KG1 (cell line): ENCODE data around the gene SHISAL2A.

Experiments used
- DNase-seq: peaks from one replicate; lab custom pipeline; 2025; lab: John Stamatoyannopoulos, UW

The SHISAL2A gene

GRCh38 chr1:52659851-52660596 is 27.1 kb downstream of the SHISAL2A start:
- no peak for DNase-seq

GRCh38 chr1:52660807-52661206 is 27.8 kb downstream of the SHISAL2A start:
- no peak for DNase-seq

- DNase-seq, result no peak
Observed at GRCh38 chr1:52662645-52663313, 29.8 kb downstream of the SHISAL2A start.

GRCh38 chr1:52663716-52664115 is 30.7 kb downstream of the SHISAL2A start:
- no peak for DNase-seq

- DNase-seq, result no peak
Observed at GRCh38 chr1:52665006-52665941, 32.3 kb downstream of the SHISAL2A start.

GRCh38 chr1:52667290-52667689 is 34.3 kb downstream of the SHISAL2A start:
- no peak for DNase-seq

- DNase-seq, result no peak
Observed at GRCh38 chr1:52667984-52668383, 35.0 kb downstream of the SHISAL2A start.

GRCh38 chr1:52668711-52669110 is 35.7 kb downstream of the SHISAL2A start:
- DNase-seq, result no peak

- DNase-seq, result no peak
Observed at GRCh38 chr1:52669696-52670095, 36.7 kb downstream of the SHISAL2A start.

GRCh38 chr1:52670604-52671003 is 37.6 kb downstream of the SHISAL2A start:
- no peak for DNase-seq

GRCh38 chr1:52672946-52673345 is 40.0 kb downstream of the SHISAL2A start:
- no peak for DNase-seq

- DNase-seq, result no peak
Observed at GRCh38 chr1:52673513-52673912, 40.5 kb downstream of the SHISAL2A start.

- DNase-seq, result no peak
Observed at GRCh38 chr1:52674497-52675384, 41.8 kb downstream of the SHISAL2A start.

- no peak for DNase-seq
Observed at GRCh38 chr1:52676249-52676903, 43.4 kb downstream of the SHISAL2A start.

GRCh38 chr1:52677076-52677806 is 44.3 kb downstream of the SHISAL2A start:
- no peak for DNase-seq

GRCh38 chr1:52679048-52679447 is 46.1 kb downstream of the SHISAL2A start:
- DNase-seq, result no peak

- no peak for DNase-seq
Observed at GRCh38 chr1:52679498-52679897, 46.5 kb downstream of the SHISAL2A start.

GRCh38 chr1:52680353-52680752 is 47.4 kb downstream of the SHISAL2A start:
- no peak for DNase-seq

GRCh38 chr1:52681136-52681535 is 48.2 kb downstream of the SHISAL2A start:
- no peak for DNase-seq

- no peak for DNase-seq
Observed at GRCh38 chr1:52683367-52683940, 50.5 kb downstream of the SHISAL2A start.
